Aorta (tissue), 5 donors: ENCODE data around the gene WNT10A. TPM values are rescaled to one million over a fixed set of nuclear protein-coding genes. Genes with fewer than 3 reads are reported as not detected.

ENCODE experiments used
- ATAC-seq: fragments of 200-7000 bp; cut with Tn5 transposase; one replicate; pipeline ENCODE4 v1.9.1; 2022; ENCODE audit warnings: moderate library complexity; ENCODE audit not compliant: low FRiP score
- DNase-seq, 2 donors: peaks; one replicate each; pipeline ENCODE4 v3.0.0-alpha.2; 2020
- H3K27ac ChIP-seq, 2 donors: one replicate each; pipeline ENCODE4 v1.5.1; 2013; ENCODE audit warnings: low read length in 2 of 2, mild to moderate bottlenecking in 2 of 2, moderate library complexity in 2 of 2, control low read depth in 1 of 2, inconsistent platforms in 1 of 2, low read depth in 1 of 2
- H3K27me3 ChIP-seq, 2 donors: one replicate each; pipeline ENCODE4 v1.6.1; 2013; ENCODE audit warnings: control low read depth in 1 of 2, low read length in 1 of 2, mild to moderate bottlenecking in 1 of 2, moderate library complexity in 1 of 2; ENCODE audit not compliant: insufficient read depth in 2 of 2, control insufficient read depth in 1 of 2
- H3K36me3 ChIP-seq, 2 donors: one replicate each; pipeline ENCODE4 v1.6.1; 2013; ENCODE audit warnings: control low read depth in 1 of 2, low read length in 1 of 2, mild to moderate bottlenecking in 1 of 2; ENCODE audit not compliant: insufficient read depth in 2 of 2, control insufficient read depth in 1 of 2
- H3K4me1 ChIP-seq, 2 donors: one replicate each; pipeline ENCODE4 v1.6.1; 2013; ENCODE audit warnings: low read length in 2 of 2, control low read depth in 1 of 2, mild to moderate bottlenecking in 1 of 2, moderate library complexity in 1 of 2; ENCODE audit not compliant: insufficient read depth in 2 of 2, control insufficient read depth in 1 of 2
- H3K4me3 ChIP-seq, 2 donors: one replicate each; pipeline ENCODE4 v1.5.1; 2013; ENCODE audit warnings: low read length in 2 of 2, control low read depth in 1 of 2, mild to moderate bottlenecking in 1 of 2
- H3K9me3 ChIP-seq: one replicate; pipeline ENCODE4 v1.6.1; 2013; ENCODE audit warnings: mild to moderate bottlenecking, low read length; ENCODE audit not compliant: control insufficient read depth
- WGBS, 2 donors: extraction: QIAGEN DNeasy Blood & Tissue Kit; methylation state at CpG; one replicate each; pipeline ENCODE4 v1.1.7; 2013; 5-methylcytosine and 5-hydroxymethylcytosine counted together
- intact Hi-C, 2 donors: fragments of 100-400 bp; cut with DNase I; formaldehyde crosslinking; loops; one replicate each; pipeline versions ENCODE4 v1.14.2 to v1.15.0; 2022
- polyA plus RNA-seq, 2 donors: library from polyadenylated mRNA; stranded (reverse); fragments of 200-250 nt; gene quantifications; one replicate each; pipeline ENCODE4 v1.2.3, GENCODE V29; 2013
- total RNA-seq, 2 donors: library from RNA; stranded (reverse); fragmentation: NEBNext Ultra II Directional; extraction: Animal tissue kit (Norgen Biotek cat#: 25700); gene quantifications; one replicate each; pipeline ENCODE4 v1.2.1, GENCODE V29; 2021
- donor health status: healthy with polysubstance abuse.
- donor health status: Bipolar disorder and iron deficiency.
- donor health status: DM: no; HTN: no; CAD: no.
- donor health status: DM: no; HTN: no; CAD: no.
- donor health status: DM: yes; HTN: yes; CAD: no.

Gene WNT10A
- total and polyA plus RNA-seq, 4 donors = not detected

GRCh38 chr2:218855305-218856166 lies 25.1 kb upstream of the WNT10A start:
- peak in 1 of 2 donors; percentile 42 for DNase-seq
- intact Hi-C loops = no loop called here
- Histone ChIP-seq H3K27me3 (no peaks in the 10 kb centered on the region), H3K36me3 (no peaks in the 10 kb centered on the region), H3K9me3 (no peaks in the 10 kb centered on the region), H3K4me3 (no peak overlapping the region), H3K4me1 (no peaks in the 10 kb centered on the region), H3K27ac (no peak overlapping the region)
- 75 to 81% methylated on average over 14 of the region's 14 CpGs for WGBS, 2 donors
- no peak for ATAC-seq

GRCh38 chr2:218856167-218856895 lies 24.3 kb upstream of the WNT10A start:
- DNase-seq = peak in 1 of 2 donors; percentile 34

GRCh38 chr2:218856896-218857243 lies 23.8 kb upstream of the WNT10A start:
- DNase-seq (no peak), ATAC-seq (no peak)
- H3K36me3 ChIP-seq = no peaks in the 10 kb centered on the region
- H3K27ac ChIP-seq = no peak overlapping the region
- WGBS, 2 donors = 96 to 100% methylated on average over 1 of the region's 1 CpG
- H3K9me3 ChIP-seq = no peaks in the 10 kb centered on the region
- H3K4me3 ChIP-seq = no peak overlapping the region
- no peaks in the 10 kb centered on the region for H3K4me1 ChIP-seq
- H3K27me3 ChIP-seq = no peaks in the 10 kb centered on the region
- intact Hi-C loops = no loop called here

More at GRCh38 chr2:218856167-218856895, 24.3 kb upstream of the WNT10A start:
- no peaks in the 10 kb centered on the region for H3K9me3 ChIP-seq
- no peak overlapping the region for H3K4me3 ChIP-seq
- intact Hi-C loops = no loop called here
- H3K27me3 ChIP-seq = no peaks in the 10 kb centered on the region
- H3K27ac ChIP-seq = no peak overlapping the region
- no peak for ATAC-seq
- 71 to 84% methylated on average over 12 of the region's 12 CpGs for WGBS, 2 donors
- no peaks in the 10 kb centered on the region for H3K4me1 ChIP-seq
- no peaks in the 10 kb centered on the region for H3K36me3 ChIP-seq

- ATAC-seq = no peak
- 39 to 45% methylated on average over 10 of the region's 10 CpGs for WGBS, 2 donors
- DNase-seq = peak in 1 of 2 donors; percentile 38
- Histone ChIP-seq H3K36me3 (no peaks in the 10 kb centered on the region), H3K27ac (no peak overlapping the region), H3K27me3 (no peaks in the 10 kb centered on the region), H3K4me3 (no peak overlapping the region), H3K4me1 (no peaks in the 10 kb centered on the region), H3K9me3 (no peaks in the 10 kb centered on the region)
- intact Hi-C loops = no loop called here
Measured at GRCh38 chr2:218857371-218858137, 23.1 kb upstream of the WNT10A start.

GRCh38 chr2:218858138-218858445 lies 22.6 kb upstream of the WNT10A start:
- ATAC-seq = no peak
- 37 to 52% methylated on average over 1 of the region's 1 CpG for WGBS, 2 donors

GRCh38 chr2:218858671-218859555 lies 21.7 kb upstream of the WNT10A start:
- intact Hi-C loops = no loop called here
- DNase-seq (peak; percentile 50 to 74), ATAC-seq (no peak)
- Histone ChIP-seq H3K4me3 (peak overlapping the region in 1 of 2 donors; percentile 25), H3K9me3 (no peaks in the 10 kb centered on the region), H3K27ac (no peak overlapping the region), H3K4me1 (no peaks in the 10 kb centered on the region), H3K36me3 (no peaks in the 10 kb centered on the region), H3K27me3 (no peaks in the 10 kb centered on the region)
- WGBS, 2 donors = 6% methylated on average over 44 to 51 of the region's 51 CpGs

More at GRCh38 chr2:218858138-218858445, 22.6 kb upstream of the WNT10A start:
- no peaks in the 10 kb centered on the region for H3K27me3 ChIP-seq
- intact Hi-C loops = no loop called here
- peak in 1 of 2 donors; percentile 39 for DNase-seq
- H3K27ac ChIP-seq = no peak overlapping the region
- no peak overlapping the region for H3K4me3 ChIP-seq
- H3K9me3 ChIP-seq = no peaks in the 10 kb centered on the region
- H3K36me3 ChIP-seq = no peaks in the 10 kb centered on the region
- no peaks in the 10 kb centered on the region for H3K4me1 ChIP-seq

GRCh38 chr2:218859556-218859987 lies 21.1 kb upstream of the WNT10A start, which contains the start of gene WNT6:
Gene WNT6, plus strand, starts transcription at chr2:218859805. Its CDS starts 233 bp downstream, at chr2:218860038.
- no peaks in the 10 kb centered on the region for H3K27me3 ChIP-seq
- 1% methylated on average over 41 to 64 of the region's 64 CpGs for WGBS, 2 donors
- ATAC-seq (no peak), DNase-seq (peak in 1 of 2 donors; percentile 53)
- H3K36me3 ChIP-seq = no peaks in the 10 kb centered on the region
- H3K4me1 ChIP-seq = no peaks in the 10 kb centered on the region
- H3K27ac ChIP-seq = no peak within 1 kb of the TSS
- peak within 1 kb of the TSS; percentile 3 to 25 for H3K4me3 ChIP-seq
- no peaks in the 10 kb centered on the region for H3K9me3 ChIP-seq
- intact Hi-C loops = no loop called here
